GM23248 (cell line): ENCODE data around the gene ZNF8. TPM values are rescaled to one million over a fixed set of nuclear protein-coding genes. Genes with fewer than 3 reads are reported as not detected.

ENCODE experiments used
- DNase-seq: peaks from one replicate; pipeline ENCODE4 v3.0.0-alpha.2; 2015
- H2AFZ ChIP-seq: fragments of 200-600 bp; sonication (generic); 2 replicates; pipeline ENCODE4 v1.6.1; 2016; ENCODE audit warnings: antibody characterized with exemption
- H3F3A ChIP-seq: fragments of 200-600 bp; sonication (generic); 2 replicates; pipeline ENCODE4 v1.6.1; 2016; ENCODE audit warnings: mild to moderate bottlenecking, antibody characterized with exemption, mixed run types; ENCODE audit not compliant: insufficient read depth
- H3K27ac ChIP-seq: fragments of 200-600 bp; sonication (generic); 2 replicates; pipeline ENCODE4 v1.5.1; 2016; ENCODE audit warnings: mild to moderate bottlenecking
- H3K27me3 ChIP-seq: fragments of 200-600 bp; sonication (generic); replicated peaks from 2 replicates; pipeline ENCODE4 v1.6.1; 2016; ENCODE audit warnings: mild to moderate bottlenecking; ENCODE audit not compliant: insufficient read depth
- H3K36me3 ChIP-seq: fragments of 200-600 bp; sonication (generic); 2 replicates; pipeline ENCODE4 v1.6.1; 2016; ENCODE audit warnings: low read depth, mild to moderate bottlenecking
- H3K4me1 ChIP-seq: fragments of 200-600 bp; sonication (generic); 2 replicates; pipeline ENCODE4 v1.6.1; 2016; ENCODE audit warnings: mild to moderate bottlenecking; ENCODE audit not compliant: insufficient read depth
- H3K4me2 ChIP-seq: fragments of 200-600 bp; sonication (generic); one replicate; pipeline ENCODE4 v1.6.1; 2016; ENCODE audit warnings: mild to moderate bottlenecking; ENCODE audit not compliant: unreplicated experiment
- H3K4me3 ChIP-seq: fragments of 200-600 bp; sonication (generic); 2 replicates; pipeline ENCODE4 v1.5.1; 2016; ENCODE audit warnings: mild to moderate bottlenecking
- H3K79me2 ChIP-seq: fragments of 200-600 bp; sonication (generic); 2 replicates; pipeline ENCODE4 v1.6.1; 2016; ENCODE audit warnings: mild to moderate bottlenecking; ENCODE audit not compliant: insufficient read depth
- H3K9ac ChIP-seq: fragments of 200-600 bp; sonication (generic); 2 replicates; pipeline ENCODE4 v1.6.1; 2016; ENCODE audit warnings: mild to moderate bottlenecking
- H3K9me2 ChIP-seq: fragments of 200-600 bp; sonication (generic); 2 replicates; pipeline ENCODE4 v1.6.1; 2016; ENCODE audit warnings: mixed run types, mild to moderate bottlenecking, moderate library complexity; ENCODE audit not compliant: insufficient read depth
- H3K9me3 ChIP-seq: fragments of 200-600 bp; sonication (generic); one replicate; pipeline ENCODE4 v1.6.1; 2017; ENCODE audit warnings: low read depth
- H4K20me1 ChIP-seq: fragments of 200-600 bp; sonication (generic); 2 replicates; pipeline ENCODE4 v1.6.0; 2016; ENCODE audit not compliant: insufficient read depth
- EZH2 ChIP-seq: fragments of 200-600 bp; sonication (generic); IDR thresholded peaks from 2 replicates; pipeline ENCODE4 v1.6.1; 2018; ENCODE audit warnings: antibody characterized with exemption, mild to moderate bottlenecking; ENCODE audit not compliant: insufficient read depth, poor library complexity, severe bottlenecking
- EZH2phosphoT487 ChIP-seq: fragments of 200-600 bp; sonication (generic); IDR thresholded peaks from 2 replicates; pipeline ENCODE4 v1.6.1; 2018; ENCODE audit warnings: antibody characterized with exemption, moderate library complexity, mild to moderate bottlenecking, low read depth; ENCODE audit not compliant: insufficient read depth
- WGBS, 2 experiments: methylation state at CpG; one replicate each; pipeline ENCODE4 v1.1.6; 2015 to 2017; ENCODE audit warnings: low lambda C conversion rate in 2 of 2, low coverage in 1 of 2; ENCODE audit errors: missing lambda C conversion rate in 2 of 2; 5-methylcytosine and 5-hydroxymethylcytosine counted together
- in situ Hi-C: fragments of 300-500 bp; cut with MboI; formaldehyde crosslinking; loops from 2 replicates; pipeline ENCODE4 v1.15.0; 2020
- polyA plus RNA-seq: library from polyadenylated mRNA; unstranded; fragments of >200 nt; fragmentation: Nextera tagmentation; extraction: Ambion mirVana; gene quantifications from 2 replicates; pipeline ENCODE4 v1.2.1, GENCODE V29; 2016
- total RNA-seq: library from RNA; depleted of rRNA; stranded (reverse); fragments of >200 nt; shearing (Covaris generic); gene quantifications from 2 replicates; pipeline ENCODE4 v1.2.3, GENCODE V29; 2014

Gene ZNF8
- total and polyA plus RNA-seq, 2 experiments from 2014 or later, result 1.1 to 5.7 TPM

DNA sequence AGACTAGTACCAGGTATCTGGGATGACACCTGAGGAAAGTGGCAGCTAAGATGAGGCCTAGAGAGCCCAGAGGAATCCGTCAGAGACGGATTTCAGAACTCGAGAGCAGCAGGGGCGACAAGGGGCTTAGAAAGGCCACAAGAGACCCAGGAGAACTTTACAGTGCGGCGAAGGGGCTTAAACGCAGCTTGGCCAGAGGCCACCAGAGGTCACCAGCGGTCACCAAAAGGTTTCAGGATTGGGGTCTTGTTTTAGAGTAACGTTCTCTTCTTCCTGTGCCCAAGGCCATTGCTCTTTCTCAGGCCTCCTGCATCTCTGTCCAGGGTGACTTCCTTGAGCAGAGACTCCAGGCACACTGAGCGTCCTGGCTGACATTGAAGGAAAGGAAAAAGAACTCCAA, 50.2 kb downstream of the ZNF8 start:
- DNase-seq, result no peak
- no peak overlapping the region for H3K27ac ChIP-seq
- no peaks in the 10 kb centered on the region for H4K20me1 ChIP-seq
- peaks cover 64% of the 10 kb centered on the region for H3K79me2 ChIP-seq
- WGBS, 2 experiments, result 56% methylated on average over 10 of the region's 10 CpGs
- peaks cover 15% of the 10 kb centered on the region for H3F3A ChIP-seq
- H3K36me3 ChIP-seq, result no peaks in the 10 kb centered on the region
- no peak overlapping the region for H3K4me3 ChIP-seq
- H3K9ac ChIP-seq, result no peak overlapping the region
- H3K9me3 ChIP-seq, result no peaks in the 10 kb centered on the region
- H2AFZ ChIP-seq, result no peak overlapping the region
- TF ChIP-seq EZH2phosphoT487 (no peak), EZH2 (no peak)
- H3K9me2 ChIP-seq, result no peaks in the 10 kb centered on the region
- peaks cover 19% of the 10 kb centered on the region for H3K4me1 ChIP-seq
- no peak overlapping the region for H3K4me2 ChIP-seq
- in situ Hi-C loops, result no loop called here
- H3K27me3 ChIP-seq, result no peaks in the 10 kb centered on the region

- in situ Hi-C loops, result no loop called here
- peak; percentile 90 for DNase-seq
- H2AFZ ChIP-seq, result 0 out of 2 replicates have a peak overlapping the region, but pooled peaks have one; percentile 40
- H3K27me3 ChIP-seq, result no peaks in the 10 kb centered on the region
- peaks cover 19% of the 10 kb centered on the region for H3K4me1 ChIP-seq
- no peaks in the 10 kb centered on the region for H3K36me3 ChIP-seq
- peaks cover 58% of the 10 kb centered on the region for H3K79me2 ChIP-seq
- H3K4me2 ChIP-seq, result no peak overlapping the region
- peak overlapping the region; percentile 77 for H3K27ac ChIP-seq
- H3K9me3 ChIP-seq, result no peaks in the 10 kb centered on the region
- TF ChIP-seq EZH2phosphoT487, result no peak
- no peak for TF ChIP-seq EZH2
- peaks cover 15% of the 10 kb centered on the region for H3F3A ChIP-seq
- 54 to 56% methylated on average over 4 of the region's 4 CpGs for WGBS, 2 experiments
- H3K9ac ChIP-seq, result peak overlapping the region; percentile 51; the same call in 1 of the 2 replicates
- no peaks in the 10 kb centered on the region for H4K20me1 ChIP-seq
- H3K9me2 ChIP-seq, result no peaks in the 10 kb centered on the region
- no peak overlapping the region for H3K4me3 ChIP-seq
These were observed 51.7 kb downstream of the ZNF8 start for GRCh38 chr19:58330458-58330857.

GRCh38 chr19:58332697-58333096, 53.9 kb downstream of the ZNF8 start:
- Histone ChIP-seq H3K4me3 (no peak overlapping the region), H3K36me3 (no peaks in the 10 kb centered on the region), H3K4me2 (no peak overlapping the region), H3F3A (peaks cover 15% of the 10 kb centered on the region), H2AFZ (no peak overlapping the region), H3K9me2 (no peaks in the 10 kb centered on the region), H3K9me3 (no peaks in the 10 kb centered on the region), H3K9ac (no peak overlapping the region), H3K27ac (no peak overlapping the region), H3K4me1 (peaks cover 15% of the 10 kb centered on the region), H3K27me3 (no peaks in the 10 kb centered on the region), H3K79me2 (peaks cover 42% of the 10 kb centered on the region), H4K20me1 (no peaks in the 10 kb centered on the region)
- 67 to 79% methylated on average over 1 of the region's 1 CpG for WGBS, 2 experiments
- no peak for DNase-seq
- TF ChIP-seq EZH2phosphoT487 (no peak), EZH2 (no peak)
- in situ Hi-C loops, result no loop called here

DNA sequence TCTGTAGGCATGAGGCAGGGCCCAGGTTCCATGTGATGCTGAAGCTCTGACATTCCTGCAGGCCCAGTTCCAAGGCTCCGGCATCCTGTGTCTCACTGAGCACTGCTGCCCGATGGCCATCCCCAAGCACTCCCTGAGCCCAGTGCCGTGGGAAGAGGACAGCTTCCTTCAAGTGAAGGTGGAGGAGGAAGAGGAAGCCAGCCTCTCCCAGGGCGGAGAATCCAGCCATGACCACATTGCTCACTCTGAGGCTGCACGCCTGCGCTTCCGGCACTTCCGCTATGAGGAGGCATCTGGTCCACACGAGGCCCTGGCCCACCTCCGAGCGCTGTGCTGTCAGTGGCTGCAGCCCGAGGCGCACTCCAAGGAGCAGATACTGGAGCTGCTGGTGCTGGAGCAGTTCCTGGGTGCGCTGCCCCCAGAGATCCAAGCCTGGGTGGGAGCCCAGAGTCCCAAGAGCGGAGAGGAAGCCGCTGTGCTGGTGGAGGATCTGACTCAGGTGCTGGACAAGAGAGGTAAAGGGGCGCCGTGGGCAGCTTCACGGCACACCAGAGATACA, 56.0 kb downstream of the ZNF8 start:
- no peak for DNase-seq
- peaks cover 22% of the 10 kb centered on the region for H3K79me2 ChIP-seq
- no peaks in the 10 kb centered on the region for H3K9me3 ChIP-seq
- WGBS, 2 experiments, result 92 to 93% methylated on average over 19 of the region's 19 CpGs
- H3K4me1 ChIP-seq, result peaks cover 8% of the 10 kb centered on the region
- H3K36me3 ChIP-seq, result peaks cover 11% of the 10 kb centered on the region
- H2AFZ ChIP-seq, result no peak overlapping the region
- no peak overlapping the region for H3K27ac ChIP-seq
- no peak for TF ChIP-seq EZH2
- no peak for TF ChIP-seq EZH2phosphoT487
- H3K9me2 ChIP-seq, result no peaks in the 10 kb centered on the region
- H4K20me1 ChIP-seq, result no peaks in the 10 kb centered on the region
- in situ Hi-C loops, result no loop called here
- H3K4me2 ChIP-seq, result no peak overlapping the region
- peaks cover 10% of the 10 kb centered on the region for H3F3A ChIP-seq
- no peak overlapping the region for H3K9ac ChIP-seq
- no peak overlapping the region for H3K4me3 ChIP-seq
- no peaks in the 10 kb centered on the region for H3K27me3 ChIP-seq
